Pancreas (tissue), 10 donors: ENCODE measurements around the gene MC1R. TPM values are rescaled to one million over a fixed set of nuclear protein-coding genes. Genes with fewer than 3 reads are reported as not detected.
"Not testable (repeated sequence)": the region's sequence is repeated elsewhere in the genome, so short reads cannot be mapped to it uniquely, and the experiment has no call there.

Experiments
- ATAC-seq, 4 donors: fragments of 200-7000 bp; cut with Tn5 transposase; one replicate each; pipeline versions ENCODE4 v1.8.0 to v1.9.1; 2020; ENCODE audit warnings: mild to moderate bottlenecking in 4 of 4, moderate library complexity in 4 of 4
- DNase-seq, 6 donors: peaks; one replicate each; pipeline ENCODE4 v3.0.0-alpha.2; 2020
- FAIRE-seq: peaks from 2 replicates; lab custom pipeline; 2012; peaks lifted over from hg19 to GRCh38; lab: Jason Lieb, UNC
- H3K27ac ChIP-seq, 4 donors: fragments of 200-600 bp; sonication (generic); 1 replicate in 3 of 4; 2 replicates in 1 of 4; pipeline versions ENCODE4 v1.5.0 to v1.8.0; 2020
- H3K27me3 ChIP-seq, 4 donors: fragments of 200-600 bp; one replicate each; pipeline ENCODE4 v1.8.0; 2021
- H3K36me3 ChIP-seq, 3 donors: fragments of 200-600 bp; sonication (generic) in 1 of 3; one replicate each; pipeline versions ENCODE4 v1.5.0 to v1.8.0; 2020 to 2021
- H3K4me1 ChIP-seq, 3 donors: fragments of 200-600 bp; one replicate each; pipeline ENCODE4 v1.8.0; 2021
- H3K4me3 ChIP-seq, 4 donors: fragments of 200-600 bp; sonication (generic) in 2 of 4; one replicate each; pipeline versions ENCODE4 v1.5.0 to v1.8.0; 2020 to 2021
- H3K9me3 ChIP-seq, 4 donors: fragments of 200-600 bp; one replicate each; pipeline ENCODE4 v1.8.0; 2021
- CTCF ChIP-seq, 4 donors: fragments of 200-600 bp; sonication (generic) in 3 of 4; IDR thresholded peaks; one replicate each; pipeline versions ENCODE4 v1.5.0 to v1.8.0; 2021; ENCODE audit warnings: antibody characterized with exemption in 4 of 4
- WGBS, 2 donors: extraction: QIAGEN DNeasy Blood & Tissue Kit; methylation state at CpG; one replicate each; pipeline ENCODE4 v1.1.7; 2013; 5-methylcytosine and 5-hydroxymethylcytosine counted together
- intact Hi-C, 3 donors: fragments of 100-400 bp; cut with DNase I; formaldehyde crosslinking; loops; one replicate each; pipeline versions ENCODE4 v1.11.1 to v1.14.2; 2022
- polyA plus RNA-seq, 2 donors: library from polyadenylated mRNA; stranded (reverse); fragments of 200-250 nt; gene quantifications; one replicate each; pipeline ENCODE4 v1.2.3, GENCODE V29; 2013
- total RNA-seq, 6 donors: library from RNA; stranded (reverse); fragmentation: NEBNext Ultra II Directional in 4 of 6; extraction: Animal tissue kit (Norgen Biotek cat#: 25700) in 4 of 6; gene quantifications; one replicate each; pipeline versions ENCODE4 v1.2.1 to v1.2.4, GENCODE V29; 2021 to 2023
- donor health status: healthy with polysubstance abuse.
- donor health status: DM: no; HTN: no; CAD: no; lungs with moderate emphysema.
- donor health status: DM: no; HTN: no; CAD: no.
- donor health status: control.
- donor health status: control.
- donor health status: Bipolar disorder and iron deficiency.
- donor health status: DM: yes; HTN: yes; CAD: no.
- donor health status: DM: no; HTN: no; CAD: no.
- donor health status: DM: no; HTN: no; CAD: no.
- donor health status: DM: yes; HTN: yes; CAD: no.

The MC1R gene
- total and polyA plus RNA-seq, 8 donors: 1.1 to 14.3 (median 2.0) TPM

- intact Hi-C loops: no loop called here
- DNase-seq (peak; percentile 78 to 95 (median 90)), ATAC-seq (peak; percentile 73 to 85 (median 82)), FAIRE-seq (no peak)
- H3K4me3 ChIP-seq: peak within 1 kb of the TSS; percentile 67 to 93 (median 77)
- peak within 1 kb of the TSS; percentile 89 to 99 (median 96) for H3K27ac ChIP-seq
- peaks cover 4 to 13% (median 4%) of the 10 kb centered on the region in 3 donors for H3K4me1 ChIP-seq
- no peaks in the 10 kb centered on the region for H3K27me3 ChIP-seq
- 0 to 1% methylated on average over 60 to 104 of the region's 104 CpGs for WGBS, 2 donors
- no peaks in the 10 kb centered on the region for H3K9me3 ChIP-seq
- no peaks in the 10 kb centered on the region for H3K36me3 ChIP-seq
- TF ChIP-seq CTCF (IDR thresholded peaks at IDR 0.05): no peak
Observed at GRCh38 chr16:89873109-89873971, 45.3 kb upstream of the MC1R start, which contains the start of gene TCF25. Gene TCF25, plus strand, starts transcription at chr16:89873592. Its CDS starts 76 bp downstream, at chr16:89873668.

- Histone ChIP-seq H3K9me3 (no peaks in the 10 kb centered on the region), H3K36me3 (peaks cover 0 to 6% (median 0%) of the 10 kb centered on the region in 3 donors), H3K27me3 (no peaks in the 10 kb centered on the region), H3K27ac (peak overlapping the region; percentile 89 to 99 (median 96)), H3K4me3 (peak overlapping the region; percentile 67 to 93 (median 77)), H3K4me1 (peaks cover 4 to 13% (median 4%) of the 10 kb centered on the region in 3 donors)
- intact Hi-C loops: no loop called here
- WGBS, 2 donors: 7 to 9% methylated on average over 41 to 61 of the region's 61 CpGs
- no peak for TF ChIP-seq CTCF (IDR thresholded peaks at IDR 0.05)
- FAIRE-seq (no peak), ATAC-seq (peak; percentile 86 to 95 (median 88)), DNase-seq (peak; percentile 89 to 98 (median 96))
Observed at GRCh38 chr16:89873972-89874689, 44.5 kb upstream of the MC1R start.

- 94 to 96% methylated on average over 26 to 28 of the region's 28 CpGs for WGBS, 2 donors
- intact Hi-C loops, ATAC-seq, H3K4me3 ChIP-seq, H3K4me1 ChIP-seq, H3K27me3 ChIP-seq, H3K9me3 ChIP-seq, DNase-seq, FAIRE-seq, H3K27ac ChIP-seq: not testable (repeated sequence)
- peaks cover 3 to 16% (median 6%) of the 10 kb centered on the region in 3 donors for H3K36me3 ChIP-seq
Observed at GRCh38 chr16:89879123-89879522, 39.5 kb upstream of the MC1R start.

GRCh38 chr16:89880477-89881367 is 37.9 kb upstream of the MC1R start:
- Histone ChIP-seq H3K4me3 (no peak overlapping the region), H3K27ac (no peak overlapping the region), H3K27me3 (no peaks in the 10 kb centered on the region), H3K9me3 (no peaks in the 10 kb centered on the region), H3K36me3 (peaks cover 3 to 27% (median 13%) of the 10 kb centered on the region in 3 donors), H3K4me1 (no peaks in the 10 kb centered on the region)
- intact Hi-C loops: no loop called here
- FAIRE-seq: no peak
- ATAC-seq: no peak
- no peak for TF ChIP-seq CTCF (IDR thresholded peaks at IDR 0.05)
- DNase-seq: no peak
- WGBS, 2 donors: 87% methylated on average over 18 of the region's 18 CpGs
